ENCODE data around the gene CLEC2L.

DNA sequence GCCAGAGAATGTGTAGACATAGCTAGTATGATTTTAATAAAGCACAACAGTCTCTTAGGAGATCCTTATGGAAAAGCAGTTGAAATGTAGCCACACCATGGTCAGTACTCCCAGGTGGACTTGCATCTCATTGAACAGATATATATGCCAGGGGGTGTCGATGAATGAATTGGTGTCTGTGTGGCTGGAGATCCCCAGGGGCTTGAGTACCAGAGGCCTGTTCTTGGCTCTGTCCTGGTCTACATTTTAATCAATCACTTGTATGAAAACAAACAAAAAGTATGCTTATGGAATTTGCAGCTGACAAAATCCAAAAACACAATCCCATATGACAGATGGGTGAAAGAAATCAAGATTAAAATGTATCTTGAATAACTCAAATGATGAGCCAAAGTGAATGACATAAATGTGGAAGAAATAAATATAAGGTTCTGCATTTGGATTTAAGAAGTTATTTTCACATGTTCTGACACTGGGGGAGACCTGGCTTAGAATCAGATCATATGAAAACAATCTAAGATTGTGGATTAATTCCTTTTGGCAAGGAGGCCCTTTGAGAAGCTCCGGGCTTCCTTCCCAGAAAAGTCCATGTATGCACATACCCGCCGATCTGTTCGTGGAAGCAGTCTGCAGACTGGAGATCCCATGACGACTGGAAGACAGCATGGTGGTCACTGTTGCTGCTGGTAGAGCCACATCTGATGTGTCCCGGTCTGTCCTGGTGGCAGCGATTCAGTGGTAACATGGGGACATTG is 15.6 kb downstream of the CLEC2L start:
- TF ChIP-seq EZH2 (IDR thresholded peaks at IDR 0.05; ENCODE audit: insufficient read depth, poor library complexity, severe bottlenecking) (no peak), EZH2phosphoT487 (IDR thresholded peaks at IDR 0.05; ENCODE audit: insufficient read depth, low read depth) (no peak)
